HepG2 (cell line): Measurements from ENCODE around the gene PRDX3. TPM values are rescaled to one million over a fixed set of nuclear protein-coding genes. Genes with fewer than 3 reads are reported as not detected.

Source experiments
- ASH2L ChIP-seq: fragments of 300-600, 200-600 bp; sonication (generic); IDR thresholded peaks from 2 replicates; pipeline ENCODE4 v1.7.0; 2017; ENCODE audit warnings: low read depth, mild to moderate bottlenecking, moderate library complexity, mixed read lengths, low read length; ENCODE audit not compliant: insufficient read length
- DNMT1 ChIP-seq: sonication (generic); formaldehyde crosslinking; IDR thresholded peaks from 2 replicates; pipeline ENCODE4 v1.5.1; 2020; ENCODE audit warnings: mild to moderate bottlenecking, missing genetic modification reagents
- DPF2 ChIP-seq: sonication (generic); formaldehyde crosslinking; IDR thresholded peaks from 2 replicates; pipeline ENCODE4 v1.4.0; 2020; ENCODE audit warnings: mild to moderate bottlenecking, low read depth, missing genetic modification reagents, borderline replicate concordance
- ETV5 ChIP-seq: IDR thresholded peaks from 2 replicates; pipeline ENCODE4 v1.6.1; 2018; ENCODE audit warnings: missing biosample characterization, missing genetic modification reagents, inconsistent platforms, borderline replicate concordance
- GATAD2A ChIP-seq: IDR thresholded peaks from 2 replicates; pipeline ENCODE4 v1.6.1; 2016
- HINFP ChIP-seq: sonication (generic); formaldehyde crosslinking; IDR thresholded peaks from 2 replicates; pipeline ENCODE4 v1.4.0; 2020; ENCODE audit warnings: low read depth, mild to moderate bottlenecking, missing genetic modification reagents
- JUNB ChIP-seq: sonication (generic); formaldehyde crosslinking; IDR thresholded peaks from 2 replicates; pipeline ENCODE4 v1.8.0; 2022; ENCODE audit warnings: missing genetic modification reagents, mild to moderate bottlenecking, borderline replicate concordance
- LCORL ChIP-seq, 2 experiments: fragments of 450-650 bp in 1 of 2; sonication (generic) in 1 of 2; formaldehyde crosslinking in 1 of 2; IDR thresholded peaks; 2 replicates each; pipeline versions ENCODE4 v1.5.0 to v1.6.1; 2017 to 2020; ENCODE audit warnings: antibody characterized with exemption in 1 of 2, missing genetic modification reagents in 1 of 2
- MAFG ChIP-seq: sonication (generic); formaldehyde crosslinking; IDR thresholded peaks from 2 replicates; pipeline ENCODE4 v1.5.1; 2020; ENCODE audit warnings: mild to moderate bottlenecking, missing genetic modification reagents
- MEIS2 ChIP-seq: sonication (generic); formaldehyde crosslinking; IDR thresholded peaks from 2 replicates; pipeline ENCODE4 v1.9.0; 2021; ENCODE audit warnings: mild to moderate bottlenecking, missing genetic modification reagents
- MIXL1 ChIP-seq: IDR thresholded peaks from 2 replicates; pipeline ENCODE4 v1.6.1; 2016
- RBM39 ChIP-seq: fragments of 200-400 bp; formaldehyde crosslinking; IDR thresholded peaks from one replicate; pipeline ENCODE4 v1.6.1; 2018; ENCODE audit warnings: antibody characterized with exemption, mild to moderate bottlenecking, low read depth, low read length; ENCODE audit not compliant: poor library complexity, severe bottlenecking
- REL ChIP-seq: sonication (generic); formaldehyde crosslinking; conservative IDR thresholded peaks from 2 replicates; pipeline ENCODE4 v1.8.0; 2022; ENCODE audit warnings: mild to moderate bottlenecking, missing genetic modification reagents, moderate library complexity
- ZNF12 ChIP-seq: sonication (generic); formaldehyde crosslinking; IDR thresholded peaks from 2 replicates; pipeline ENCODE4 v1.5.0; 2020; ENCODE audit warnings: missing genetic modification reagents
- ZNF121 ChIP-seq: sonication (generic); formaldehyde crosslinking; IDR thresholded peaks from 2 replicates; pipeline ENCODE4 v1.5.0; 2020; ENCODE audit warnings: mild to moderate bottlenecking, missing genetic modification reagents
- ZNF136 ChIP-seq: sonication (generic); formaldehyde crosslinking; IDR thresholded peaks from 2 replicates; pipeline ENCODE4 v1.8.1; 2022; ENCODE audit warnings: low read depth, mild to moderate bottlenecking, moderate library complexity, missing genetic modification reagents
- ZNF234 ChIP-seq: sonication (generic); formaldehyde crosslinking; conservative IDR thresholded peaks from 2 replicates; pipeline ENCODE4 v1.5.1; 2020; ENCODE audit warnings: mild to moderate bottlenecking, missing genetic modification reagents
- ZNF768 ChIP-seq: sonication (generic); formaldehyde crosslinking; IDR thresholded peaks from 2 replicates; pipeline ENCODE4 v1.4.0; 2020; ENCODE audit warnings: missing genetic modification reagents
- ZNF777 ChIP-seq: sonication (generic); formaldehyde crosslinking; IDR thresholded peaks from 2 replicates; pipeline ENCODE4 v1.4.0; 2020; ENCODE audit warnings: missing genetic modification reagents
- ZSCAN29 ChIP-seq: sonication (generic); formaldehyde crosslinking; conservative IDR thresholded peaks from 2 replicates; pipeline ENCODE4 v1.4.0; 2020; ENCODE audit warnings: mild to moderate bottlenecking, missing genetic modification reagents
- polyA plus RNA-seq, 8 experiments: library from polyadenylated mRNA; depleted of rRNA in 3 of 8; stranded (reverse) in 7 of 8; unstranded in 1 of 8; fragments of >200 nt; fragmentation: Illumina TruSeq in 4 of 8; extraction: Trizol in 4 of 8; gene quantifications; 2 replicates each; pipeline versions ENCODE4 v1.2.1 to v1.2.3, GENCODE V29; 2011 to 2016; ENCODE audit warnings: low read depth in 4 of 8, missing spikeins in 1 of 8, mixed read lengths in 1 of 8; ENCODE audit not compliant: insufficient read depth in 1 of 8
- total RNA-seq, 5 experiments: library from RNA; depleted of rRNA; stranded (reverse); fragments of >200 nt; fragmentation: Illumina TruSeq; extraction: Trizol; gene quantifications; 2 replicates each; pipeline ENCODE4 v1.2.3, GENCODE V29; 2016; ENCODE audit warnings: low read depth in 1 of 5
- TF ChIP-seq, protein P1 (sequence below): sonication (generic); formaldehyde crosslinking; IDR thresholded peaks from 2 replicates; pipeline ENCODE4 v1.4.0; 2020; ENCODE audit warnings: missing genetic modification reagents
- TF ChIP-seq, protein P2 (sequence below): IDR thresholded peaks from 2 replicates; pipeline ENCODE4 v1.6.1; 2016; ENCODE audit warnings: low read depth, control low read depth

PRDX3 gene
- total and polyA plus RNA-seq, 2 of the 13 experiments (the other 11 are each of a cell fraction or from before 2014, with no cell fraction given): 407 to 565 TPM

GRCh38 chr10:119207713-119208552 lies 29.3 kb upstream of the PRDX3 start (continued):
- no peak for TF ChIP-seq DNMT1 (CRISPR knock-in tag)
- no peak for TF ChIP-seq LCORL (IDR thresholded peaks at IDR 0.05)
- TF ChIP-seq LCORL (CRISPR knock-in tag; IDR thresholded peaks at IDR 0.05): 0 out of 2 replicates have a peak, but pooled peaks have one; percentile 25
- TF ChIP-seq ASH2L: peak; percentile 64
- 0 out of 2 replicates have a peak, but pooled peaks have one; percentile 20 for TF ChIP-seq ZSCAN29 (CRISPR knock-in tag)
- TF ChIP-seq ZNF768 (CRISPR knock-in tag): peak; percentile 20; the same call in 1 of the 2 replicates
- no peak for TF ChIP-seq ZNF234 (CRISPR knock-in tag)
- TF ChIP-seq ZNF136 (CRISPR knock-in tag): no peak
- no peak for TF ChIP-seq ZNF777 (CRISPR knock-in tag)
- TF ChIP-seq REL (CRISPR knock-in tag): 0 out of 2 replicates have a peak, but pooled peaks have one; percentile 32
- TF ChIP-seq, protein P1, sequence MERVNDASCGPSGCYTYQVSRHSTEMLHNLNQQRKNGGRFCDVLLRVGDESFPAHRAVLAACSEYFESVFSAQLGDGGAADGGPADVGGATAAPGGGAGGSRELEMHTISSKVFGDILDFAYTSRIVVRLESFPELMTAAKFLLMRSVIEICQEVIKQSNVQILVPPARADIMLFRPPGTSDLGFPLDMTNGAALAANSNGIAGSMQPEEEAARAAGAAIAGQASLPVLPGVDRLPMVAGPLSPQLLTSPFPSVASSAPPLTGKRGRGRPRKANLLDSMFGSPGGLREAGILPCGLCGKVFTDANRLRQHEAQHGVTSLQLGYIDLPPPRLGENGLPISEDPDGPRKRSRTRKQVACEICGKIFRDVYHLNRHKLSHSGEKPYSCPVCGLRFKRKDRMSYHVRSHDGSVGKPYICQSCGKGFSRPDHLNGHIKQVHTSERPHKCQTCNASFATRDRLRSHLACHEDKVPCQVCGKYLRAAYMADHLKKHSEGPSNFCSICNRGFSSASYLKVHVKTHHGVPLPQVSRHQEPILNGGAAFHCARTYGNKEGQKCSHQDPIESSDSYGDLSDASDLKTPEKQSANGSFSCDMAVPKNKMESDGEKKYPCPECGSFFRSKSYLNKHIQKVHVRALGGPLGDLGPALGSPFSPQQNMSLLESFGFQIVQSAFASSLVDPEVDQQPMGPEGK (CRISPR knock-in tag): peak; percentile 27
- TF ChIP-seq MEIS2 (CRISPR knock-in tag): no peak
- TF ChIP-seq HINFP (CRISPR knock-in tag): no peak
- TF ChIP-seq, protein P2, sequence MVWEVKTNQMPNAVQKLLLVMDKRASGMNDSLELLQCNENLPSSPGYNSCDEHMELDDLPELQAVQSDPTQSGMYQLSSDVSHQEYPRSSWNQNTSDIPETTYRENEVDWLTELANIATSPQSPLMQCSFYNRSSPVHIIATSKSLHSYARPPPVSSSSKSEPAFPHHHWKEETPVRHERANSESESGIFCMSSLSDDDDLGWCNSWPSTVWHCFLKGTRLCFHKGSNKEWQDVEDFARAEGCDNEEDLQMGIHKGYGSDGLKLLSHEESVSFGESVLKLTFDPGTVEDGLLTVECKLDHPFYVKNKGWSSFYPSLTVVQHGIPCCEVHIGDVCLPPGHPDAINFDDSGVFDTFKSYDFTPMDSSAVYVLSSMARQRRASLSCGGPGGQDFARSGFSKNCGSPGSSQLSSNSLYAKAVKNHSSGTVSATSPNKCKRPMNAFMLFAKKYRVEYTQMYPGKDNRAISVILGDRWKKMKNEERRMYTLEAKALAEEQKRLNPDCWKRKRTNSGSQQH (CRISPR knock-in tag): no peak
- 0 out of 2 replicates have a peak, but pooled peaks have one; percentile 21 for TF ChIP-seq GATAD2A (CRISPR knock-in tag)
- peak; percentile 33 for TF ChIP-seq RBM39
- no peak for TF ChIP-seq MAFG (CRISPR knock-in tag)
- no peak for TF ChIP-seq ZNF12 (CRISPR knock-in tag)
- no peak for TF ChIP-seq ETV5 (CRISPR knock-in tag)
- no peak for TF ChIP-seq JUNB
- no peak for TF ChIP-seq DPF2 (CRISPR knock-in tag)
- no peak for TF ChIP-seq ZNF121 (CRISPR knock-in tag)
- TF ChIP-seq MIXL1: no peak
